SK-N-SH (cell line): Measurements from ENCODE around the gene CLCN3. TPM values are rescaled to one million over a fixed set of nuclear protein-coding genes. Genes with fewer than 3 reads are reported as not detected.
A peak's percentile ranks its signal among the peaks of the same experiment; 100 is the strongest.

ENCODE experiments used
- CTCF ChIA-PET: fragments of 300-600, 350-600 bp; formaldehyde crosslinking; extraction: SDS; loops from one replicate; lab custom pipeline; 2021; lab: Yijun Ruan, JAX
- POLR2A ChIA-PET: fragments of 350-600 bp; sonication (Branson Sonifier 250); formaldehyde crosslinking; extraction: SDS; loops from one replicate; lab custom pipeline; 2020; ENCODE audit warnings: antibody characterized with exemption, inconsistent platforms; lab: Yijun Ruan, JAX
- DNase-seq: peaks from one replicate; pipeline ENCODE4 v3.0.0; 2012
- H2AFZ ChIP-seq: fragments of 200-600 bp; sonication (generic); 2 replicates; pipeline ENCODE4 v1.8.1; 2016; ENCODE audit warnings: antibody characterized with exemption, mild to moderate bottlenecking, low read depth
- H3F3A ChIP-seq: fragments of 200-600 bp; sonication (generic); replicated peaks from 2 replicates; pipeline ENCODE3; 2016; ENCODE audit warnings: antibody characterized with exemption, mild to moderate bottlenecking; ENCODE audit not compliant: insufficient read depth
- H3K27ac ChIP-seq, 2 experiments: fragments of 200-500 bp in 1 of 2; fragments of 200-600 bp in 1 of 2; sonication (Bioruptor generic) in 1 of 2; sonication (generic), shearing (Covaris generic) in 1 of 2; 2 replicates each; pipeline versions ENCODE4 v1.5.1 to v1.6.1; 2014 to 2016; ENCODE audit warnings: low read depth in 2 of 2, inconsistent platforms in 1 of 2, low read length in 1 of 2, mild to moderate bottlenecking in 1 of 2, mixed read lengths in 1 of 2
- H3K27me3 ChIP-seq: fragments of 200-600 bp; sonication (generic), shearing (Covaris generic); 2 replicates; pipeline ENCODE4 v1.6.1; 2016; ENCODE audit warnings: mixed run types; ENCODE audit not compliant: insufficient read depth
- H3K36me3 ChIP-seq, 2 experiments: fragments of 200-500 bp in 1 of 2; fragments of 200-600 bp in 1 of 2; sonication (Bioruptor generic) in 1 of 2; sonication (generic) in 1 of 2; replicated peaks in 1 of 2; 2 replicates each; pipeline versions ENCODE3 to v1.5.1; 2014 to 2016; ENCODE audit warnings: low read length in 1 of 2, mild to moderate bottlenecking in 1 of 2; ENCODE audit not compliant: insufficient read depth in 2 of 2, control insufficient read depth in 1 of 2
- H3K4me1 ChIP-seq, 2 experiments: fragments of 200-500 bp in 1 of 2; fragments of 200-600 bp in 1 of 2; sonication (Bioruptor generic) in 1 of 2; sonication (generic), shearing (Covaris generic) in 1 of 2; 2 replicates each; pipeline versions ENCODE4 v1.5.1 to v1.6.1; 2014 to 2016; ENCODE audit warnings: low read depth in 1 of 2, low read length in 1 of 2, mixed run types in 1 of 2; ENCODE audit not compliant: insufficient read depth in 2 of 2, control insufficient read depth in 1 of 2
- H3K4me2 ChIP-seq: fragments of 200-600 bp; sonication (generic), shearing (Covaris generic); 2 replicates; pipeline ENCODE4 v1.6.1; 2017; ENCODE audit warnings: mixed run types
- H3K4me3 ChIP-seq, 2 experiments: fragments of 200-500 bp in 1 of 2; fragments of 200-600 bp in 1 of 2; sonication (Bioruptor generic) in 1 of 2; sonication (generic), shearing (Covaris generic) in 1 of 2; 2 replicates each; pipeline versions ENCODE4 v1.5.1 to v1.8.1; 2014 to 2016; ENCODE audit warnings: low read depth in 2 of 2, inconsistent platforms in 1 of 2, low read length in 1 of 2, mild to moderate bottlenecking in 1 of 2, mixed read lengths in 1 of 2, moderate library complexity in 1 of 2
- H3K79me2 ChIP-seq: fragments of 200-600 bp; sonication (generic); 2 replicates; pipeline ENCODE4 v1.8.1; 2017; ENCODE audit warnings: mild to moderate bottlenecking; ENCODE audit not compliant: insufficient read depth
- H3K9ac ChIP-seq: fragments of 200-600 bp; sonication (generic); 2 replicates; pipeline ENCODE4 v1.6.1; 2017; ENCODE audit warnings: mixed run types
- H3K9me2 ChIP-seq: fragments of 200-600 bp; sonication (generic); 2 replicates; pipeline ENCODE4 v1.6.1; 2017; ENCODE audit warnings: mixed run types
- H3K9me3 ChIP-seq: fragments of 200-600 bp; sonication (generic); 2 replicates; pipeline ENCODE4 v1.6.1; 2017; ENCODE audit warnings: mixed run types, mild to moderate bottlenecking, moderate library complexity
- H4K20me1 ChIP-seq: fragments of 200-600 bp; sonication (generic); 2 replicates; pipeline ENCODE4 v1.6.1; 2017; ENCODE audit warnings: mild to moderate bottlenecking, mixed run types; ENCODE audit not compliant: insufficient read depth
- CTCF ChIP-seq: fragments of 200-600 bp; sonication (generic); IDR thresholded peaks from 2 replicates; pipeline ENCODE4 v1.6.1; 2017; ENCODE audit warnings: antibody characterized with exemption, mild to moderate bottlenecking, moderate library complexity
- ELF1 ChIP-seq: IDR thresholded peaks from 2 replicates; pipeline ENCODE4 v1.4.0; 2012
- FOSL2 ChIP-seq: IDR thresholded peaks from 2 replicates; pipeline ENCODE4 v1.4.0; 2012; ENCODE audit warnings: low read depth, mild to moderate bottlenecking, moderate library complexity, borderline replicate concordance
- FOXJ3 ChIP-seq: sonication (generic); formaldehyde crosslinking; IDR thresholded peaks from 2 replicates; pipeline ENCODE4 v1.5.1; 2020; ENCODE audit warnings: mild to moderate bottlenecking, missing genetic modification reagents
- FOXM1 ChIP-seq: IDR thresholded peaks from 2 replicates; pipeline ENCODE4 v1.4.0; 2012; ENCODE audit warnings: low read depth, mild to moderate bottlenecking
- GABPA ChIP-seq: IDR thresholded peaks from 2 replicates; pipeline ENCODE4 v1.4.0; 2012; ENCODE audit warnings: low read depth, mild to moderate bottlenecking
- JUND ChIP-seq: IDR thresholded peaks from 2 replicates; pipeline ENCODE4 v1.4.0; 2012
- PBX3 ChIP-seq: IDR thresholded peaks from 2 replicates; pipeline ENCODE4; 2012
- POLR2AphosphoS5 ChIP-seq: IDR thresholded peaks from 2 replicates; pipeline ENCODE4 v1.6.1; 2012; ENCODE audit warnings: low read depth, low read length
- RAD21 ChIP-seq: IDR thresholded peaks from 2 replicates; pipeline ENCODE4 v1.6.1; 2012; ENCODE audit warnings: mild to moderate bottlenecking, low read length
- RXRA ChIP-seq: IDR thresholded peaks from 2 replicates; pipeline ENCODE4 v1.4.0; 2012; ENCODE audit warnings: low read depth, mild to moderate bottlenecking, borderline replicate concordance
- SIN3A ChIP-seq: IDR thresholded peaks from 2 replicates; pipeline ENCODE4 v1.6.1; 2012; ENCODE audit warnings: low read depth, mild to moderate bottlenecking, low read length, moderate library complexity, borderline replicate concordance
- SMC3 ChIP-seq: IDR thresholded peaks from 2 replicates; pipeline ENCODE4 v1.6.1; 2012; ENCODE audit warnings: low read depth, low read length, improper control_type of control experiment
- TEAD4 ChIP-seq: IDR thresholded peaks from 2 replicates; pipeline ENCODE4 v1.4.0; 2012; ENCODE audit warnings: mild to moderate bottlenecking, borderline replicate concordance; ENCODE audit not compliant: insufficient read depth
- USF1 ChIP-seq: IDR thresholded peaks from 2 replicates; pipeline ENCODE4 v1.4.0; 2012; ENCODE audit warnings: low read depth, borderline replicate concordance
- ZBTB33 ChIP-seq: IDR thresholded peaks from 2 replicates; pipeline ENCODE4 v1.4.0; 2012; ENCODE audit warnings: low read depth, borderline replicate concordance
- WGBS: methylation state at CpG from one replicate; pipeline ENCODE4 v1.1.6; 2017; ENCODE audit warnings: low lambda C conversion rate; 5-methylcytosine and 5-hydroxymethylcytosine counted together
- polyA plus RNA-seq, 3 experiments: library from polyadenylated mRNA; depleted of rRNA; stranded (reverse); fragments of >200 nt; gene quantifications; 2 replicates each; pipeline ENCODE4 v1.2.3, GENCODE V29; 2012
- TF ChIP-seq, protein P1 (sequence below): fragments of 150-350 bp; IDR thresholded peaks from 2 replicates; pipeline ENCODE4 v1.6.1; 2017; ENCODE audit warnings: antibody characterized with exemption, low read length, low read depth, borderline replicate concordance
- TF ChIP-seq, protein P2 (sequence below): IDR thresholded peaks from 2 replicates; pipeline ENCODE4 v1.6.1; 2012; ENCODE audit warnings: mild to moderate bottlenecking, low read depth, low read length, moderate library complexity

CLCN3 gene
- polyA plus RNA-seq, 1 of the 3 experiments (the other 2 are of a cell fraction): 11.8 TPM

- Histone ChIP-seq H3K4me2 (peak overlapping the region; percentile 84), H3K79me2 (peaks cover 42% of the 10 kb centered on the region), H3K9ac (peak overlapping the region; percentile 70), H3F3A (peaks cover 11% of the 10 kb centered on the region), H3K4me3 (peak overlapping the region; percentile 85 to 94), H4K20me1 (no peaks in the 10 kb centered on the region), H3K4me1 (peaks cover 0 to 13% of the 10 kb centered on the region in 2 experiments; a peak in 3 of 4 replicates), H3K27ac (peak overlapping the region; percentile 35 to 83), H3K9me2 (no peaks in the 10 kb centered on the region), H3K9me3 (no peaks in the 10 kb centered on the region), H2AFZ (peak overlapping the region; percentile 88), H3K36me3 (peaks cover 5 to 12% of the 10 kb centered on the region in 2 experiments), H3K27me3 (no peaks in the 10 kb centered on the region)
- ChIA-PET POLR2A (interaction anchor here (0.8 to 1.2 kb wide), 3 partner anchors 30 to 269 kb away, joined by 3 to 4 read pairs (median 4); partner anchors contain the start of gene MFAP3L), CTCF (interaction anchor here (1.0 to 1.2 kb wide), 2 partner anchors 54 to 144 kb away, joined by 4 to 7 read pairs; partner anchors contain the start of gene NEK1)
- WGBS: 5% methylated on average over 13 of the region's 13 CpGs
- no peak for TF ChIP-seq POLR2AphosphoS5
- TF ChIP-seq JUND: no peak
- TF ChIP-seq PBX3: no peak
- TF ChIP-seq, protein P1, sequence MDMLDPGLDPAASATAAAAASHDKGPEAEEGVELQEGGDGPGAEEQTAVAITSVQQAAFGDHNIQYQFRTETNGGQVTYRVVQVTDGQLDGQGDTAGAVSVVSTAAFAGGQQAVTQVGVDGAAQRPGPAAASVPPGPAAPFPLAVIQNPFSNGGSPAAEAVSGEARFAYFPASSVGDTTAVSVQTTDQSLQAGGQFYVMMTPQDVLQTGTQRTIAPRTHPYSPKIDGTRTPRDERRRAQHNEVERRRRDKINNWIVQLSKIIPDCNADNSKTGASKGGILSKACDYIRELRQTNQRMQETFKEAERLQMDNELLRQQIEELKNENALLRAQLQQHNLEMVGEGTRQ: no peak
- TF ChIP-seq ELF1: no peak
- no peak for TF ChIP-seq ZBTB33
- TF ChIP-seq FOXJ3: no peak
- TF ChIP-seq RXRA: no peak
- no peak for TF ChIP-seq TEAD4
- TF ChIP-seq GABPA: no peak
- no peak for TF ChIP-seq CTCF
- TF ChIP-seq SMC3: no peak
- TF ChIP-seq, protein P2, sequence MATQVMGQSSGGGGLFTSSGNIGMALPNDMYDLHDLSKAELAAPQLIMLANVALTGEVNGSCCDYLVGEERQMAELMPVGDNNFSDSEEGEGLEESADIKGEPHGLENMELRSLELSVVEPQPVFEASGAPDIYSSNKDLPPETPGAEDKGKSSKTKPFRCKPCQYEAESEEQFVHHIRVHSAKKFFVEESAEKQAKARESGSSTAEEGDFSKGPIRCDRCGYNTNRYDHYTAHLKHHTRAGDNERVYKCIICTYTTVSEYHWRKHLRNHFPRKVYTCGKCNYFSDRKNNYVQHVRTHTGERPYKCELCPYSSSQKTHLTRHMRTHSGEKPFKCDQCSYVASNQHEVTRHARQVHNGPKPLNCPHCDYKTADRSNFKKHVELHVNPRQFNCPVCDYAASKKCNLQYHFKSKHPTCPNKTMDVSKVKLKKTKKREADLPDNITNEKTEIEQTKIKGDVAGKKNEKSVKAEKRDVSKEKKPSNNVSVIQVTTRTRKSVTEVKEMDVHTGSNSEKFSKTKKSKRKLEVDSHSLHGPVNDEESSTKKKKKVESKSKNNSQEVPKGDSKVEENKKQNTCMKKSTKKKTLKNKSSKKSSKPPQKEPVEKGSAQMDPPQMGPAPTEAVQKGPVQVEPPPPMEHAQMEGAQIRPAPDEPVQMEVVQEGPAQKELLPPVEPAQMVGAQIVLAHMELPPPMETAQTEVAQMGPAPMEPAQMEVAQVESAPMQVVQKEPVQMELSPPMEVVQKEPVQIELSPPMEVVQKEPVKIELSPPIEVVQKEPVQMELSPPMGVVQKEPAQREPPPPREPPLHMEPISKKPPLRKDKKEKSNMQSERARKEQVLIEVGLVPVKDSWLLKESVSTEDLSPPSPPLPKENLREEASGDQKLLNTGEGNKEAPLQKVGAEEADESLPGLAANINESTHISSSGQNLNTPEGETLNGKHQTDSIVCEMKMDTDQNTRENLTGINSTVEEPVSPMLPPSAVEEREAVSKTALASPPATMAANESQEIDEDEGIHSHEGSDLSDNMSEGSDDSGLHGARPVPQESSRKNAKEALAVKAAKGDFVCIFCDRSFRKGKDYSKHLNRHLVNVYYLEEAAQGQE: no peak
- TF ChIP-seq FOSL2: no peak
- no peak for TF ChIP-seq USF1
- no peak for TF ChIP-seq FOXM1
- TF ChIP-seq SIN3A: no peak
- no peak for TF ChIP-seq RAD21
- DNase-seq: no peak
Observed at GRCh38 chr4:169756971-169757574, 136.7 kb downstream of the CLCN3 start.
